NCI-H82 (cell line): ENCODE measurements around the gene SHISAL1.
A peak's percentile ranks its signal among the peaks of the same experiment; 100 is the strongest.
"Not testable (repeated sequence)": the region's sequence is repeated elsewhere in the genome, so short reads cannot be mapped to it uniquely, and the experiment has no call there.

Experiments
- DNase-seq: peaks from one replicate; lab custom pipeline; 2025; lab: John Stamatoyannopoulos, UW

Gene SHISAL1

DNA sequence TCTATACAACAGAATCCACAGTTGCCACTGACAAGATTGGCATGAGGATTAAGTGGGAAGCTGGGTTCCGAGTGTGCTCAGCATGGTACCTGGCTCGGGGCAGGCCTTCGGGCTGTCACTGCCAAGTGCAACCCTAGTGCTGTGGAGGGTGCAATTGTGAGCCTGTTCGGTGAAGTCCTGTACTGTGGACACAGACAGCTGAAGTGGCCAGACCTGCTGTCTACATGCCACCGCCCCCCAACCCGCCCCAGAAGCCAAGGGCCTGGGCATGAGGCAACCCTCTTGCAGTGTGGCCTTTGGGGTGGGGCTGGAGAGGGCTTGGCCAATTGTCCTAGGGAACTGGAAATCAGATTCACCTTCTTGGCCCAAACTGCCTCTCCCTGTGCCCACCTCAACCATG is 15.6 kb upstream of the SHISAL1 start:
- no peak for DNase-seq

DNA sequence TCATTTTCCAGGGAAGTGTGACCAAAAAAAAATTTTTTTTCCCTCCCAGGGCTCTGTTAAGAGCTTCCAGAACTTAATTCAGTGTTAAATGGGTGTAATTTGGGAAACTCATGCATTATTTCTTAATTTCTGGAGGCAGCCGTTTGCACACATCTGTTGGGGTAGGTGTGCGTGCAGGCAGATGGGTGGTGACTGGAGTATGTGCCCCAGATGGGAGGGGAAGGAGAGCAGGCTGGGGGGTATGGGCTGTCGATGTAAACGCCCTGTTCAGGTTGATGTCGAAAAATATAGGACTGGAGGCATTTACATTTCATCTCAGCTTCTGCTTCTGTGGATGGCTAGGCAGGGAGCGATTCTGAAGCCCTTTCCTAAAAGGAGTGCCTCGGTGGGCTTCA is 13.7 kb upstream of the SHISAL1 start:
- DNase-seq = peak; percentile 20

DNA sequence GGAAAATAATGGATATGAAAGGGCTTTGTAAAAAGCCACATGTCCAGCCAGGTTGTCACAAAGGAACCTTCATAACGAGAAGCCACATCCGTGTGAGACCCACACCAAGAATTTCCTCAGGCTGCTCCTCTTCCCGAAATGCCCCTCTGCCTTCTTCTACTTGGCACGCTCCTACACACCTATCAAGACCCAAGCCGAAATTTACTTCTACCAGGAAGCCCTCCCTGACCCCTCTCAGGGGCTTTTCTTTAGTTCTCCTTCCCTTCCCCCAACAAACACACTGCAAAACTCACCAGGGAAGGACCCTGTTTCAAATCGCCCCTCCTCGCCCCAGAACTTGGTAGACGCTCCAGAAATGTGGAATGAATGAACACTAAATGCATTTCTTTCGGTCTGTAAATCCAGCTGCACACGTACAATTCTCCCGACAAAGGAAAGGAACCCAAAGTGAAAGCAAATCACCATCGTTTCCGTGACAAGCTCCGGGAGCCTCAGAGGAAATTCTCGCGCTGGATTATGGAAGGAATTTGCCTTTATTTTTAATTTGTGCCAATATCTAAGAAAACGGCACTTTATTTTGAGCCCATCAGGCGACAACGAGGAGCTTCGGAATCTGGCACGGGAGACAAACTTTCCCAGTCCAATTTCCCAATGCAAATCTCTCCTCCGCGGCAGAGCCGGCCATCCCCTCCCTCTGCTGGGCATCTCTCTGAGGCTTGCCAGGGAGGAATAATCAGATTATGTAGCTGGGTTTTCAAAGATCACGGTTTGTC is 13.2 kb upstream of the SHISAL1 start:
- peak; percentile 17 for DNase-seq

DNA sequence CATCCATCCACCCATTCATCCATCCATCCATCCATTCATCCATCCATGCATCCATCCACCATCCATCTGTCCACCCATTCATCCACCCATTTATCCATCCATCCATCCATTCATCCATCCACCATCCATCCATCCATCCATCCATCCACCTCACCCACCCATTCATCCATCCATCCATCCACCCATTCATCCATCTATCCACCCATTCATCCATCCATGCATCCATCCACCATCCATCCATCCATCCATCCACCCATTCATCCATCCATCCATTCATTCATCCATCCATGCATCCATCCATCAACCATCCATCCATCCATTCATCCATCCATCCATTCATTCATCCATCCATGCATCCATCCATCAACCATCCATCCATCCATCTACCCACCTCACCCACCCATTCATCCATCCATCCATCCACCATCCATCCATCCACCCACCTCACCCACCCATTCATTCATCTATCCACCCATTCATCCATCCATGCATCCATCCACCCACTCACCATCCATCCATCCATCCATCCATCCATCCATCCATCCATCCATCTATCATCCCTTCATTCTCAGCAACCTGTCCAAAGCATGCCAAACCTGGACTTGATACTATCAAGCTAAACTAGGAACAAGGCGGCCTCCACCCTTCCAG is 10.5 kb upstream of the SHISAL1 start:
- DNase-seq = not testable (repeated sequence)

DNA sequence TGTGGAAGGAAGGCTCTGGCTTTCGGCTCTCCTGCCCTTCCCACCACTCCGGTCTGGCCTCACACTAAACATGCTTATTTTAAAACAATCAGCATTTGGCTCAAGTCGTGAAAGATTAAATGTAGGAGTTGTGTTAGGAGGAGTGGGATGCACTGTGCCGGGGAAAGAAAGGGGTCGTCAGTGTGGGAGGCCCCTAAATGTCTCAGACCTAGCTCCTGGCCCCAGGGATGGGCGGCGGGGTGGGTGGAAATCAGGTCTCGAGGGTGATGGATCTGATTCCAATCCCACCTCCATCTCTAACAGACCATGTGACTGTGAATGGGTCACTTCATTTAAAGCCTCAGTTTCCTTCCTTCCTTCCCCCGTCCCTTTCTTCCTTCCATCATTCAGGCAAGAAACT is 6.9 kb upstream of the SHISAL1 start:
- no peak for DNase-seq

DNA sequence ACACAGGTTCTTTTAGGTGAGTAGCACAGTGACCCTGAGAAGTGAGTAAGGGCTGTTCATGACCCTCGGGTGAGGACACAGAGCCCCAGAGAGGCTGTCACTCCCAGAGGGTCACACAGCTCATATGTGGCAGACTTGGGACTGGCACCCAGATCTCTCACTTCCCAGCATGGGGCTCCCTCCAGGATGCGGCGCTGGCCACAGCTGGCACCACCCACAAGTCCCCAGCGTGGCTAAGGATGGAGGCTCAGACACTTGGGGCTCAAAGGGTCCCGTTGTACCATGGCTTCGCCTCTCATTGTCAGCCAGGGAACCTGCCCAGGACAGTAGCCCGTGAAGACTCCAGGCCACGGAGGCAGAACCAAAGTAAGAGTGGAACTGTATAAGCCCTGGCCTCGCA is 6.0 kb upstream of the SHISAL1 start:
- no peak for DNase-seq

DNA sequence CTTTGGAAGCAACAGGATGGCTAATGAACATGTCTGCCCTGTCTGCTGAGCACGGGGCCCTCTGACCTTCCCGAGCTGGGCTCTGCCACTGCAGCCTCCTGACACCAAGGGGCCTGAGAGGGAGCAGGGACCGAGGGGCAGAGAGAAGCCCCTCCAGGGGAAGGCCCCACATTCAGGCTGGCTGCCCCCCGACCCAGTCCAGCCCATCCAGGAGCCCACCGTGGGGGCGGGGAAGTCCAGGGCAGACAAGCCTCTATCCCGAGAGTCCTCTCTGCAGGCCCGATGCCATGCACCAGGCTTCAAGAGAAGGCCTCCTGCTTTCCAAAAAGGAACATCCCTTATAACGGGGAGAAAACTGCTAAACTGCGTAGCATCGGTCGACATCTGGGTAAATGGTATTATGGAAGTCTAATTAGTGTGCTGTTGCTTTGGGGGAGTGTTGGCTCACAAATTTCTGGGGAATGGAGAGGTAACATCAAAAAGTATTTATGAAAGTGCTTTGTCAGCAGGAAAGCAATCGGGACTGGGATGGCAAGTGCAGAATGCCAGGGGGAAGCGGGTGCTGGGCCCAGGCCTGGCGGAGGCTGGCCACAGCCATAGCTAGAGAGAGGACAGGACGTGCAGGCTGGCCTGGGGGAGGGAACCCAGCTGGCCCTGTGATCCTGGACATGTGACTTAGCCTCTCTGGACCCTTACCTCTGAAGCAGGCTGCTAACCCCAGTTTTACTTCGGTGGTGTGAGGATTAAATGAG is 5.3 kb upstream of the SHISAL1 start:
- no peak for DNase-seq

DNA sequence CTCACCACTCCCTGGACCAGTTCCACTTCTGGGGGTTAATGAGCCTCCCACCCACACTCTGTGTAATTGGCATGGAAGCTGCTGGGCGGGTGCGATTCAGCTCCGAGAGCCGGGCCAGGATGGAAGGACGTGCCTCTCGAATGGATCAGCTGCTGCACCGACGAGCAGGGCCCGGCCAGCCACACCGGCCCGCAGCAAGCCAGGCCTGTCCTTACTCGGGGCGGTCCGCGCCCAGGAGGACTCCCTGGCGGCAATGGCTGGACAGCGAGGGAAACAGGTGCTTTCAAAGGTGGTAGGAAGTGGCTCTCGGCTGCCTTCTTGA is 4.3 kb upstream of the SHISAL1 start:
- DNase-seq = no peak

DNA sequence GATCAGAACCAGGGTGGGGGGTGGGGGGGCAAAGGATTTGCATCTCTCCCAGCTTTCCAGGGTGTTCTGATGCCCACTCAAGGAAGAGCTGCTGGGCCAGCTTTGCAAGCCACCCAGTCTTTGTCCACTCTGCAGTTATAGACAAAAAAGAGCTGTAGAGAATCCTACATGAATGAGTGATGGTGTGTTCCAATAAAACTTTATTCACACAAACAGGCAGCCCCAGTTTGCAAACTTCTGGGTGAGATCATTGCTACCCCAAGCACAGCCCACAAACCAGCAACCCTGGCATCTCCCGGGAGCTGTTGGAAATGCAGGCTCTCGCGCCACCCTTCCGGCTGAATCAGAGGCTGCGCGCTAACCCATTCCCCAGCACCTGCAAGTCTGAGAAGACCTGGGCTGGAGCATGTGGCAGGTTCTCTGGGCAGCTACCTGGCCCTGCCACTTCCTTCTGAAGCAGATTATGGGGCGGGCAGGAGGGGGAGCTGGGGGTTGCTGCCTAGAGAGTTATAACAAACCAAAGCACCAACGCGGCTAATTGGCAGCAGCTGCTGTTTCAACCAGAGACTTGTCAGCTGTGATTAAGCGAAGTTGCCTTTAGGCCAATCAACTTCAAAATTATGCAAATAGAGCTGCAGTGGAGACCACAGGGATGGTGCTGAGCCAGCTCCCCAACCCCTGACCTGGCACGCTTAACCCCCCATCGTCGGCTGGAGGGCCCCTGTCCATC is 3.8 kb upstream of the SHISAL1 start:
- DNase-seq = peak; percentile 25

DNA sequence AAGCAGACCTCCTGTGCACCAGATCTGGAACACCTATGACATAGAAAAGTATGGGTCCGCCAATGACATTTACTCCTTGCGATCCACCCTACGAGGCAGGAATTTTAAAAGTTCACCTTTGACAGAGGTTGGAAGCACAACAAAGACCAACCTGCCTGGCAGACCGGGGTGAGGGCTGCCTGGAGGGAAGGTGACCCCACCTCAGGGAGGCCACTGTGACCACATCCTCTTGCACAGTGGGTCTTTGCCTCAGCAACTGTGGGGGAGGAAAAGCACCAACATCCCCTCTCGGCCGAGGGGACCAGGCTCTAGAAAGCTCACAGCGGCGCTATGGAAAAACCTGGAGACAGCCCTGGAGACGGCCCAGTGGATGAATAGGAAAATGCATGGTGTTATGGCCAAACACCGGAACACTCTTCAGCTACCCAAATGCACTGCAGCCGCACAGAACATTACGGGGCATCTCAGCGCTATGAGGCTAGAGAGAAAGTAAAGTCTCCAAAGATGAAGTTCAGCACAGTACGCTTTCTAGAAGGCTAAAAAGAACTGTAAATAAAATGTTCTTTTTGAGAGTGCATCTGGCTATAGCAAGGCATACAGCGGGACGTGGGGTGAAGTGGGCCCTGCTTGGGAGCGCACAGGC is 1.8 kb upstream of the SHISAL1 start:
- DNase-seq = no peak

DNA sequence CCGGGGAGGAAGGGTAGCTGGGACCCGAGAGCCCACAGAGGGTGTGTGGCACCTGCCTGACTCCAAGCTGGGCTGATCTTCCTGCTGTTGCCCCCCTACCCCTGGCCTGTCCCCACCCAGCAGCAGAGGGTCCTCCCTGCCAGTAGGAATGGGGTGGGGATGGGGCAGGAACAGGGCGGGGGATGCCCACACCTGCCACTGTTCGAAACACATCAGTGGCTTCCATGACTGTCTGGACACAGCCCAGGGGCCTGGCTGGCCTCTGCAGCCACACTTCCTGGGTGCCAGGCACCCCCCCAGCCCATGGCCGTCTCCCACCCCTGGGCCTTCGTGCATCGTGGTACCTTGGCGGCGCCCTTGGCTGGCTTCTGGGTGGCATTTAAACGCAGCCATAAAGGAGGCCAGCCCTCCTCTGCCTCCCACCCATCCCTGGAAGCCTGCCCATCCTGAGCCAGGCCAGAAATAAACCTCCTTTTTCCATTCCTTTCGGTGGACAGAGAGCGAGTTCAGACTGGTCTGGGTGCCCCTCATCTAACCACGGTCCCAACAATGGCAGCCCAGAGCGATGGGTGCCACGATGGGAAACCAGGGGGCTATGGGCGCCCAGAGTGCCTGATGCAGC is 745 bp upstream of the SHISAL1 start:
- no peak for DNase-seq

DNA sequence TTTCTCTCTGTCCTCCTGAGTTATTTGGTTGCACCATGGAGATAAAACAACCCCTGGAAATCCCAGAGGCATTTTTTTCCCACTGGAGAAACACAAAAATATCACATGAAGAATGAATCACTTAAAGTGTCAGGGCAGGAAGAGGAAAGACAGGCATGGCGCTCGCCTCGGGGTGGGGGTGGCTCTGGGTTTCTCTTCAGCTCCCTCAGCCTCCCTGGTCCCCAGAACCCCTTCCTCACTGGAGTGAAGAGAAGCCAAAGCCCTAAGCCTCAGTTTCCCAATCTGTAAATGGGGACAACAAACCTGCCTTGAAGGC is 938 bp downstream of the SHISAL1 start:
- DNase-seq = no peak

DNA sequence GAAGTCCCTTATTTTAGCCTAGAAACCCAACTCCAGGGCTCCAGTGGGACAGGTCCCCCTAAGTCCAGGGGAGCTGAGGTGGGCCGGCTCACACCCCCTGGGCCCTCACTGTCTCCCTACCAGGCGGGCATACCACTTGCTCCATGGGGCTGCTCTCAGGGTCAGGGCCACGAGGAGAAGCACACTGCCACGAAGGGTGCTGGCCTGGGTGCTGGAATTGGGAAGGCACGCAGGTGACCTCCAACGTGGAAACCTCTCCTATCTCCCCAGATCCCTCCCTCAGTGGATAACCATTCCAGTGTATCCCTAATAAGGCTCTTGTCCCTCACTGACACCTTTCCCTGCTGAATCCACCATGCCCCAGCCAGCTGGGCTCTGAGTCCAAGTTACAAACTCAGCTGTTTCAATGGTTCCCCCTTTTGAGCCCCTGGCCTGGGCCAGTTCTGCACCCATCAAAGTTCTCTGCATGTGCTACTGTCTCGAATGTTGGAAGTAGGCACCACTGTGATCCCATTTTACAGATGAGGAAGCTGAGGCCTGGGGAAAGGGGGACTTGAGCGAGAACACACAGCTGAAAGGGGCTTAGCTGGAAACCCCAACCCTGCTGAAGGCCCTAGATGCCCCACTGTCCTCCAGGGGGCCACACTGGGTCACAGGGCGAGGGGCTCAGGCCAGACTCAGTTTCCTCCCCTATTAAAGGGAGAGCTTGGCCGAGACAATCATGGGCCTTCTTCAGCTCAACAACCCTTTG is 1.5 kb downstream of the SHISAL1 start:
- no peak for DNase-seq

DNA sequence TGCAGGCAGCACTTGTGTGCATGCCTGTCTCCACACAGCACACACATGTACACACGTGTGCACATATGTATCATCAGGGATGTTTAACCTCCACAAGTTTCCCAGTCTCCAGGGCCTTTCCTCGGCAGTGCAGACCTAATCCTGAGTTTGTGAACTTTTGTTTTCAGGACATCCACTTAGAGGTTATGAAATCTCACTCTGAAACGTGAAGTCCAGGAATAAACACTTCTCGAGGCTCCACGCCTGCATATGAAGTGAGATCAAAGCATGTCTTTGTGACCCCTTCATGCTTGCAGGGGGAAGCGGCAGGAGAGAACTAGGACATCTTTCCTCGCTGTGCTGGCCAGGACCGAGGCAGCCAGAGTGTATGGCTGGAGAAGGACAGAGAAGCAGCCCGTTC is 3.1 kb downstream of the SHISAL1 start:
- no peak for DNase-seq

DNA sequence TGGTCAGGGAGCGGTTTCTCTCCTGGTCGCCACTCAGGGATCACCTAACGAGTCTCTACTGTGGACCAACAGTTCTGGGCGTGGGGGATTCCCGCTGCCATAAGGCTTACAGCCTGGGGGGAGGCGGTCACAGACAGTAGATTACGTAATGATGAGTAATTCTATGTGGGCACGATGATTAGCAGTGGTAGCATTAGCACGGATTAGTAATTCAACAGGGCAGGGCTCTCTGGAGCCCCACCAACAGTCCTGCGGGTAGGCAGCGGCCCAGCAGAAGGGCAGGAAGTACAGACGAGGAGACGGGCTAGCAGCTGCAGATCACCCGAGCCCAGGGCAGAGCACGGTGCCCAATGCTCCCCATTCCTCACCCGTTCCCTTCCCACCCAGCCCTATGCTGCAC is 3.6 kb downstream of the SHISAL1 start:
- peak; percentile 95 for DNase-seq

DNA sequence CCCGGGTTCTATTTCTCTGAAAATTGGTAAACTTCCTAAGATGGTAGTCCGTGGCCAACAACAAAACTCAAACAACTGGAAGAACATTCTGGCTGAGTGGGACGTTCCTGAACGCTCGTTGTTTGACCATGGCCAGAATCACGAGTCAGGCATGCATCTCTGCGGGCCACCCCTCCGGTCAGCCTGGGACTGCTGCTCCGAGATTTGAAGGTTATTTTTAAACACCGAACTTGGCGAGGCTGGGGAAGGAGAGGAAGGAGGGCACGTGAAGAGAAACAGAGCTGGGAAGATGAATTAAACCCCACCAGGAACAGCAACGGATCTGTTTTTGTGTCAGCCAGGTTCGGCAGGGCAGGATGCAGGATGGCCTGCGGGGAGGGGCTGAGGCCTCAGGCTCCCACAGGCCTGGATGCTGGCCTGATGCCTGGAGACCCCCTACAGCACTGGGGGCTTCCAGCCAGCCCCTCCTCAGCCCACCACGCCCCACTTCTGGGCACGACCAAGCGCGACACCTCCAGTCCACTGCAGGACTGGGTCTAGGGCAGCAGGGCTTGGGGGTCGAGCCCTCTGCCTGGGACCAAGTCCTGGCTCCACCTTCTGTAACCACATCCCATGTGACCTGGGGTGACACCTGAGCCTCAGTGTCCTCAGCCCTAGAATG is 5.1 kb downstream of the SHISAL1 start:
- DNase-seq = no peak

DNA sequence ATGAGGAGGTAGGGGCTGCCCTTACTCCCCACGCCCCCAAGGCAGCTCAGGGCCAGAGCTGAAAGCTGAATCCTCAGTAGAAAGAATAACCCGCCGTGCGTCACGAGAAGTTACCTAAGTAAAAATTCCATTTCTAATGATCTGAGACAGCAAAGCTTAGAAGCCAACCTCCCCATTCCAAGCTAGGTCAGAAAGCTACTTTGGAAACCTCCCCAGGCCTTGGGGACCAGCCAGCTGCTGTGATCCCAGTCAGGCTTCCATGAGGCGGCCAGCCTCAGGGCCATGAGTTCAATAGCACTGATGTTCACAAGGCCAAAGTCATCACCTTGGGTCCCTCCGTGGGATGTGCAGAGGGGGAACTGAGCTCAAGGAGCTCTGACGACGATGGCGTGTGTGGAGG is 6.9 kb downstream of the SHISAL1 start:
- DNase-seq = no peak

DNA sequence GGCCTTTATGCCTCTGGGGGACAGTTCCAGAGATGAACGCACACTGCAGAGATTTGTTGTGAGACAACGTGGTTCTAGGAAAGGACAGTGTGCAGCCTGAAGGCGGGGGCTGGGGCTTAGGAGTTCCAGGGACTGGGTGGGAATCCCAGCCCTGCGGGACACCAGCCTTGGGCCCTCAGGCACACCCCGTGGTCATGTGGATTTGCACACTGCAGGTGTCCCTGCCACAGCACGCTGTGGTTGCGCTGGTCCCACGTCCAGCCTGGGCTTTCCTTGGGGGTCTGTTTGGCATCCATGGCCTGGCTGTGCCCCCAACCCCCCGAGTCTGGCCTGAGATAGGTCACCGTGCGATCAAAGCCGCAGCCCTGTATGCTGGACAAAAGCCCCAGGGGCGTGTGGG is 7.3 kb downstream of the SHISAL1 start:
- no peak for DNase-seq

DNA sequence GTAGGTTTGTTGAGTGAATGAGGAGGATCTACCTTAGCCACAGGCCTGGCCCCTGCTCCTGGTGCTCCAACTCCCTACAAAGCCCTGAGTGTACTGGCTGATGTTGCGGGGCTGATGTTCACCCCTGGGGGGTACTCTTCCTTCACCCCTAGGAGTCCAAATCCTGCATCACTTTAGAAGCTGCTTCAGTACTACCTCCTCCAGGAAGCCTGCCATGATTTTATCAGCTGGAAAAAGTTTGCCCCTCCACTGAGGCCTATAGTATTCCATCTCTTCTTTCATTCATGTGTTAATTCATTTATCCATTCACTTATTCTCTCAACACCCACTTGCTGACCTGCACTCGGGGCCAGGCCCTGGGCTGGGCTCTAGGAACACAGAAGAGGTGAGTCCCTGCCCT is 7.8 kb downstream of the SHISAL1 start:
- DNase-seq = no peak

DNA sequence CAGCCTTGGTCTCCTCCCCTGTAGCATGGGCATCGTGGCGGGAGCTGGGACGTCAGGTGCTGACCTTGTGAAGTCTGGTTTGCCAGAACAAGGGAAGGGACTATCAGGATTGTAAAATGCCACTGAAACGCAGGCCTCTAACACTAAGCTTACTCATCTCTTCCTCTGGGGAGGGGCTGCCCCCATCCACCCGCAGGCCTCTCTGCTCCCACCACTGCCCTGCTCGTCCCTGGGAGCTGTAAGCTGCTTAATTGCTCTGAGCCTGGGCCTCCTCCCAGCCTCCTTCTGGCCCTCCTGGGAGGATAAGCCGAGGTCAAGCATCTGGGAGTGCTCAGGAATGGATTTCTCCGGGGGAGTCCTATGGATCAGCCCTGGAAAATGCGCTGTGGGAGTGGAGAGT is 8.4 kb downstream of the SHISAL1 start:
- peak; percentile 96 for DNase-seq

DNA sequence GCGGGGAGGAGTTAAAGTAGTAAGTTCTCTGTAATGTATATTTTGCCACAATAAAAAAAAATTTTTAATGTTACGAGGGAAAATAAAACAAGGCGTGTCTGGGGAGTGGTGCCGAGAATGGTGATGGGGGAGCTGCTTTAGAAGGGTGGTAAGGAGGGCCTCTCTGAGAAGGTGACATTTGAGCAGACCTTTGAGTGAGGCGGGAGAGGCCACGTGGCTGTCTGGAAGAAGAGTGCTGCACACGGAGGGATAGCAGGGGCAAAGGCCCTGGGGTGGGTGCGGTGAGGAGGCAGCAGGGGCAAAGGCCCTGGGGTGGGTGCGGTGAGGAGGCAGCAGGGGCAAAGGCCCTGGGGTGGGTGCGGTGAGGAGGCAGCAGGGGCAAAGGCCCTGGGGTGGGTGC is 10.4 kb downstream of the SHISAL1 start:
- DNase-seq = not testable (repeated sequence)
